MM.1S (cell line): Measurements from ENCODE around the gene FGGY.

Source experiments
- EZH2phosphoT487 ChIP-seq: fragments of 300-600 bp; sonication (generic); IDR thresholded peaks from 2 replicates; pipeline ENCODE4 v1.6.1; 2018; ENCODE audit warnings: antibody characterized with exemption, low read length
- TF ChIP-seq, protein P1 (sequence below): fragments of 300-600 bp; sonication (generic); IDR thresholded peaks from 2 replicates; pipeline ENCODE4 v1.5.1; 2016; ENCODE audit warnings: antibody characterized with exemption, low read length, mixed read lengths

DNA sequence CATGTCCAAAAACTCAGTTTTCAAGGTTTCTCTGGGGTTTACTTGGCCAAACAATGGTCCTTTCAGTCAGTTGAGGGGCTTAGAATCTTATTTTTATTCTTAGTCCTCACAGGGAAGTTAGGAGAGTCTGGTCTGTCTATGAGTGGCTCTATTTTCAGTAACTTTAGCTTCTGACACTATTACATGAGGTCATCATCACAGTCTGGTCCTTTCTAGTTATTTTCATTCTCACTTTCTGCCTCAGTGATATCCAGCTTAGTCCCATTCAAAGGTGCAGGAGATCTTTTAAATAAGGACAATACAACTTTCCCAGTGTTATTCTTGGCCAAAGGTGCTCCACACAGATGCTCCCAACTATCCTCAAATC is 30.0 kb upstream of the FGGY start:
- TF ChIP-seq, protein P1, sequence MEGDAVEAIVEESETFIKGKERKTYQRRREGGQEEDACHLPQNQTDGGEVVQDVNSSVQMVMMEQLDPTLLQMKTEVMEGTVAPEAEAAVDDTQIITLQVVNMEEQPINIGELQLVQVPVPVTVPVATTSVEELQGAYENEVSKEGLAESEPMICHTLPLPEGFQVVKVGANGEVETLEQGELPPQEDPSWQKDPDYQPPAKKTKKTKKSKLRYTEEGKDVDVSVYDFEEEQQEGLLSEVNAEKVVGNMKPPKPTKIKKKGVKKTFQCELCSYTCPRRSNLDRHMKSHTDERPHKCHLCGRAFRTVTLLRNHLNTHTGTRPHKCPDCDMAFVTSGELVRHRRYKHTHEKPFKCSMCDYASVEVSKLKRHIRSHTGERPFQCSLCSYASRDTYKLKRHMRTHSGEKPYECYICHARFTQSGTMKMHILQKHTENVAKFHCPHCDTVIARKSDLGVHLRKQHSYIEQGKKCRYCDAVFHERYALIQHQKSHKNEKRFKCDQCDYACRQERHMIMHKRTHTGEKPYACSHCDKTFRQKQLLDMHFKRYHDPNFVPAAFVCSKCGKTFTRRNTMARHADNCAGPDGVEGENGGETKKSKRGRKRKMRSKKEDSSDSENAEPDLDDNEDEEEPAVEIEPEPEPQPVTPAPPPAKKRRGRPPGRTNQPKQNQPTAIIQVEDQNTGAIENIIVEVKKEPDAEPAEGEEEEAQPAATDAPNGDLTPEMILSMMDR: no peak
- no peak for TF ChIP-seq EZH2phosphoT487
